Activated gamma-delta T cell treated with anti-CD3 and anti-CD28 coated beads, Interleukin-2, amount 50 U/mL, for 16 hours (primary cell): ENCODE results near the gene DNASE1L1.
A peak's percentile ranks its signal among the peaks of the same experiment; 100 is the strongest.

Source experiments
- DNase-seq: peaks from one replicate; pipeline ENCODE4 v3.0.0-alpha.2; 2020; ENCODE audit warnings: low read depth

Gene DNASE1L1

DNA sequence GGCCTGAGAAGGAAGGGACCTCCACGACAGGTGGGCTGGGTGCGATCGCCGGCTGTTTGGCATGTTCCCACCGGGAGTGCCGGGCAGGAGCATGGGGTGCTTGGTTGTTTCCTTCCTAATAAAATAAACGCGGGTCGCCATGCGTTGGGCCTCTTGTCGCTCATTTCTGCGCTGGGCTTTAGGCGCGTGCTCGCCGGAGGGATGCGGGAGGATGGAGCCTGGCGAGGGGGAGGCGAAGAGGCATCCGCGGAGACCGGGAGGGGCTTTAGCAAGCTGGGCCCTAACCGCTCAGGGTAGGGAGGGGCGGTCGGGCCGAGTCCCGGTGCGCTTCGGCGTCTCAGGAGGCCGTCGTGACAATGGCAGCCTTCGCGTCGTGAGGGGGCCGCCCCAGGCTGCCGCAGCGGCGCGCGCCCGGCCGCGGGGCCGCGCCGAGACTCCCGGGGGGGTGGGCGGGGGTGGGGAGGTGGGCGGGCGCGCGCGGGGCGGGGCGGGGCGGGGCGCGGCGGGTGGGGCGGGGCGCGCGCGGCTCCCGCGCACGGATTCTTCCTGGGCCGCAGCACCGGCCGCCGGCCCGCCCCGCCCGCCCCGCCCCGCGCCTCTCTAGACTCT lies 27.4 kb upstream of the DNASE1L1 start:
- peak; percentile 19 for DNase-seq

- DNase-seq = no peak
Measured at GRCh38 chrX:154435171-154435733, 26.2 kb upstream of the DNASE1L1 start.

DNA sequence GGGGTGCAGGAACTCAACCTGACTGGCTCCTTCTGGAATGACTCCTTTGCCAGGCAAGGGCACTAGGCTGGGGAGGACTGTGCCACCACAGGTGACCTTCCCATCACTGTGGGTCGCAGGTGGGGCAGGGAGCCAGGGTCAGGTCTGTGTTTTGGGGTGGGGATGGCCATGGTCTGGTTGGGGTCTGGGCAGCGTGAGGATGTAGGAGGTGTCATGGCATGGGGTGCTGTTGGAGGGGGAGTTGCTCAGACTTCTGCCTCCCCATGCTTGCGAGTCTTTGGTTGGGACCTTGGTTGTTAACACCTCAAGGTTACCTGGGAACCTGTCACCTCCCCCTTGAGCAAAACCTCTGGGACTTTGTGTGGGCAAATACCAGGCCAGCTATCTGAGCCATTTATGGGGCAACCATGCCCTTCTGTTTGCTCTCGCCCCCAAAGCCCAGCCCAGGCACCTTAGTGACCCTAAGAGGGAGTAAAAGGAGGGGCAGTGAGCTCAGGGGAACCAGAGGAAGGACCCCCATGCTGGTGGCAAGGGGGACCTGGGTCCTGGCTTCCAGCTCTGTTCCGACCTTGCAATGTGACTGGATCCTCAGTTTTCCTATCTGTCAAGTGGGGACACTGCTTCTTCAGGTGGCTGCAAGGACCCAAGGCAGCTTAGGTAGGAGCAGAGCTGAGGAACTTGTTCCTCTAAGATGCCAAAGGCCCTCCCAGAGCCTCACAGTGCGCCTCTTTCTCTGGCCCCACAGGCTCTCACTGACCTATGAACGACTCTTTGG lies 25.5 kb upstream of the DNASE1L1 start:
- DNase-seq = no peak

DNA sequence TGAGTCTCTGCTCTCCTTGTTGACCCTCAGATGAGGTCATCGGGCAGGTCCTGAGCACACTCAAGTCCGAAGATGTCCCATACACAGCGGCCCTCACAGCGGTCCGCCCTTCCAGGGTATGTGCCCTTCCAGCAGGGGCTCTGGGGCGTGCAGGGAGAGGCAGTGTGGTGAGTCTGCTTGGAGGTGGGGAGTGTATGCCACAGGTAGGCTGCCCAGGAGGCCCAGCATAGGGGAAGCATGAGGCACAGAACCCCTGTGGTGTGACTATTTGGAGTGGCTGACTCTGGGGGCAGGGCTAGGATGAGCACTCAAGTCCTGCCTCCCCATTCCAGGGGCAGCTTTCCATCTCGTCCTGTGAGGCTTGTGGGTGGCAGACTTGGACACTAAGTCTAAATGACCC lies 24.6 kb upstream of the DNASE1L1 start:
- no peak for DNase-seq

DNA sequence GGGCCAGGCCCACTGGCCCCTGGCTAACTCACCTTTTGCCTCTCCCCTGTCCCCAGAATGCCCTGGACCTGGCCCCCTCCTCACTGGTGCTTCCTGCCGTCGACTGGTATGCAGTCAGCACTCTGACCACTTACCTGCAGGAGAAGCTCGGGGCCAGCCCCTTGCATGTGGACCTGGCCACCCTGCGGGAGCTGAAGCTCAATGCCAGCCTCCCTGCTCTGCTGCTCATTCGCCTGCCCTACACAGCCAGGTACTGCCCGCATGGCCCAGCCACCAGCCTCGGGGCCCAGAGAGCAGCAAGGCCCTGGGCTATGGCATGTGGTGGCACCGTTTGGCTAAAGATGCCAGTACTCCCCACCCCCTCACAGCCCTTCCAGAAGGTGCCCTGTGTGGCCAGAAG lies 23.2 kb upstream of the DNASE1L1 start:
- DNase-seq = no peak

GRCh38 chrX:154431341-154431740 lies 22.3 kb upstream of the DNASE1L1 start:
- DNase-seq = no peak

GRCh38 chrX:154430916-154431315 lies 21.9 kb upstream of the DNASE1L1 start:
- DNase-seq = no peak

DNA sequence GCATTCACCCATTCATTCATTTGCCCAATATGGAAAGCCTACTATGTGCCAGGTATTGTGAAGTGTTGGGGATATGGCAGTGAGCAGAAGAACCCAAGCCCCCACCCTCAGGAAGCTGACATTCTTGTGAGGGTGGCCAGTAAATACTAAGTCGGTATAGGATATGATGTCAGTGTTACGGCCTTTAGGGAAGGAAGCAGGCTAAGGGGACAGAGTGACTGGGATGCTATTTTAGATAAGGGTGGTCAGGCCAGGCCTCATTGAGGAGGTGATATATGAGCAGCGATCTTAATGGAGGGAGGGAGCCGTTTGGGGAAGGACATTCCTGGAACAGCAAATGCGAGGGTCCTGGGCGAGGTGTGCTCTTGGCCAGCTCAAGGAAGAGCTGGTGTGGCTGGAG lies 21.4 kb upstream of the DNASE1L1 start:
- DNase-seq = no peak

DNA sequence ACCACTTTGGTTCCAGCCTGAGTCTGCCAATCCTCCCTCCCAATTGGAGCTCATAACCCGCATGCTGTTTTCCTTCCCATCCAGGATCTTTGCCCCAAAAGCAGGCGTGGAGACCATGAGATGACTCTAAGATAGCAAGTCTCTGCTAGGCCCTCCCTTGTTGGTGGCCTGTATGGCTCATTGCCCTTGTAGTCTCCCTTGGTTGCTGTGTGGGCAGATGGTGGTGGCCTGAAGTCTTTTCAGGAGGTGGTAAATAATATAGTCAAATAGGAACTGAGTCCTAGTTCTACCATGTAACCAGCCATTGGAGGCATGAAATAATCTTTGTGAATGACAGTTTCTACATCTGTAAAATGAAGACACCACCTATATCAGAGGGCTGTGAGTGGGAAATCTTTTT lies 20.7 kb upstream of the DNASE1L1 start:
- DNase-seq = no peak

- DNase-seq = peak; percentile 80
Measured at GRCh38 chrX:154428176-154429171, 19.4 kb upstream of the DNASE1L1 start, which contains the start of gene ATP6AP1. Gene ATP6AP1 (plus strand): TSS chrX:154428677. CDS start chrX:154428693, 16 bp downstream.

GRCh38 chrX:154426916-154427770 lies 18.1 kb upstream of the DNASE1L1 start:
- DNase-seq = no peak

DNA sequence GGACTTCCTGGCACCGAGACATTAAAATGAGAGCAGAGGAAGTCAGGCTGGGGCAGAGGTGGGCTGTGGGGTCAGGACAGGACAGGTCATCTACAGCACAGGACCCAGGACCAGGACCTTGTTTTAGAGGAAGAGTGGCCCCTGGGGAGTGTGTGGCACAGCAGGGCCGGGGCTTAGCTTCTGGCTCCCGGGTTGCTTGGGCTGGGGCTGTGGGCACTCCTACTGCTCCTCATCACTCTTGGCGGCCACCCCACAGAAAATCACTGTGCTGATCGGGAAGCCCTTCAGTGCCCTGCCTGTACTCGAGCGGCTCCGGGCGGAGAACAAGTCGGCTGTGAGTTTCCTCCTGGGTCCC lies 11.3 kb upstream of the DNASE1L1 start:
- DNase-seq = no peak

DNA sequence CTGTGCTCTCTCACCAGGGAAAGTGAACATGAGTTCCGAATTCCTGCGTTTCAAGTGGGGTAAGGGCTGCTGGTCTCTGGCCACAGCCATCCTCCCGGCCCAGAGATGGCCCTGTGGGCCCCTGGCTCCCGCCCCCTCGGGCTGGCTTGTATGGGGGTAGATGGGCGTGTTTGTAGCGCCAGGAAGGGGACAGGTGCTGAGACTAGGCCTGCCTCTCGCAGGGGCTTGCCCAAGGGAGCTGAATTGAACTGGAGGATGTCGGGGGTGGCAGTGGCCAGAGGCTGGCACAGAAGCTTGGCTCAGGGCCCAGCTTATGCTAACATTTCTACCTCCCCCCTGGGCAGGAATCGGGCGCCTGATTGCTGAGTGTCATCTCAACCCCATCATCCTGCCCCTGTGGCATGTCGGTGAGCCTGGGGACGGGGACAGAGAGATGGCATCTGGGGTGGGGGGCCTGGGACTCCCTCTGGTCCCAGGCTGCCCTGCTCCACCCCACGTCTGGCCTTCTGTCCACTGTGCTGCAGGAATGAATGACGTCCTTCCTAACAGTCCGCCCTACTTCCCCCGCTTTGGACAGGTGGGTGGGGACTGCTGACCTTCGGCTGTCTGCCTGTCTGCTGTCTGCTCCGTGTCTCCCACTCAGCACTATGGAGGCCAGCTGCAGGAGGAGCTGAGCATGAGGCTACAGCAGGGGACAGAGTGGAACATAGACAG lies 10.8 kb upstream of the DNASE1L1 start:
- DNase-seq = no peak

GRCh38 chrX:154419189-154419588 lies 10.1 kb upstream of the DNASE1L1 start:
- DNase-seq = no peak

DNA sequence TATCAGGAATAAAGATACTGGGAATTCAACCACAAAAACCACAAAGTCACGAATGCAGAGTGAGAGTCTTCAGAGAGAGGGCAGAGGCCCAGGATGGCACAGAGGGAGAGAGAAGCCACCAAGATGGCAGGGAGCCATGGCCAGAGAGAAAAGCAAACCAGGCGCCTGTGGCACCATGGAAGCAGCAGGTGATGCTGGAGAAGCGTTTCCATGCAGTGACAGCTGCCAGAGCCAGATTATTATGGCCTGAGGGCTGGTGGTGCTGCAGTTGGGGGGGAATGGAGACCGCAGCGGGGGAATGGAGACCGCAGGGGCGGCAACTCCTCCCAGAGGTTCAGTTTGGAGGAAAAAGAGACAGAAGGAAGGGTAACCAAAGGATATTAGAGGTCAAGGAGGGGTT lies 8.1 kb upstream of the DNASE1L1 start:
- no peak for DNase-seq

DNA sequence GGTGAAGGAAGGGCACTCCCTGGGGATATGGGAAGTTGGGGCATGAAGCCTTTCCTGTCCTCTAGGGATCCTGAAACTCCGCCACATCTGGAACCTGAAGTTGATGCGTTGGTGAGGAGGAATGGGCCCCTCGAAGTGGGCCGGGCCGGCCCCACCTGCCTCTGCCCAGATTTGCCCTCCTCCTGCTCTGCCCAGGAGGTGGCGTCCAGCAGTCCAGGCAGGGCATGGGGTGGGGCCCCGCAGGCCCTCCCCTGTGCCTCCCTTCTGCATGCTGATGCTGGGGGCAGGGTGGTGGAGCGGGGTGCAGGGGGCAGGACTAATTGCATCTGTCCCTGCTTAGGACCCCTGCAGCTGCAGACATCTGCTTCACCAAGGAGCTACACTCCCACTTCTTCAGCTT lies 4.1 kb upstream of the DNASE1L1 start:
- no peak for DNase-seq

- DNase-seq = no peak
Measured at GRCh38 chrX:154412468-154412867, 3.4 kb upstream of the DNASE1L1 start.

GRCh38 chrX:154411981-154412340 lies 2.9 kb upstream of the DNASE1L1 start:
- DNase-seq = no peak

DNA sequence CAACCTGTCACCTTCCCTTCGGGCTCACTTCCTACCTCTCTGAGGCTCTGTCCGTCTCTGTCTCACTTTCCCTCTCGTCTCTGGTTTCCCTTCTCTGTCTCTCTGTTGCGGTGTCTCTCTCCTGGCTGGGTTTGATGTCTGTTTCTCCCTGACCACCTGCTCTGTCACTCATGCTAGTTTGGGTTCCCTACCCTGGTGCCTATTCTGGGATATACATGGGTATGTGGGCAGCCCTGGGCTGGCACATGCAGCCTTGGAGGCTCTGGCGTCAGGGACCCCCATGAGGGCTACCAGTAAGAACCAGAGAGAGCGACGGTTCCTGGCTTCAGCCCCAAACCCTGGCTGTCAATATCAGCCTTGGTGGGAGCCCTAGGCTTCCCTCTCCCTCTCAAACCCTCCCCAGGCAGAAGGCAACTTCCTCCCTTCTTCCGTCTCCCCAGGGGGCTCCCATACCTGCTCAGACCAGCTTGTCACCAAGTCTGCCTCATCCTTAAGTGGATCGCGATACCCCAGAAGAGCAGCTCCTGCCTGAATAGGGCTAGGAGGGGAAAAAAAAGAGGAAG lies 314 bp downstream of the DNASE1L1 start:
- DNase-seq = no peak

GRCh38 chrX:154404625-154405192 lies 4.3 kb downstream of the DNASE1L1 start:
- DNase-seq = no peak
